ENCODE measurements around the gene ITGA2B.

- TF ChIP-seq CTCF (IDR thresholded peaks at IDR 0.05) (no peak), POLR2A (IDR thresholded peaks at IDR 0.05) (no peak), EP300 (IDR thresholded peaks at IDR 0.05) (no peak)
Measured at GRCh38 chr17:44383363-44383762, 6.1 kb downstream of the ITGA2B start.
